Measurements from ENCODE around the gene PALM.
"Not testable (repeated sequence)": the region's sequence is repeated elsewhere in the genome, so short reads cannot be mapped to it uniquely, and the experiment has no call there.

The PALM gene

DNA sequence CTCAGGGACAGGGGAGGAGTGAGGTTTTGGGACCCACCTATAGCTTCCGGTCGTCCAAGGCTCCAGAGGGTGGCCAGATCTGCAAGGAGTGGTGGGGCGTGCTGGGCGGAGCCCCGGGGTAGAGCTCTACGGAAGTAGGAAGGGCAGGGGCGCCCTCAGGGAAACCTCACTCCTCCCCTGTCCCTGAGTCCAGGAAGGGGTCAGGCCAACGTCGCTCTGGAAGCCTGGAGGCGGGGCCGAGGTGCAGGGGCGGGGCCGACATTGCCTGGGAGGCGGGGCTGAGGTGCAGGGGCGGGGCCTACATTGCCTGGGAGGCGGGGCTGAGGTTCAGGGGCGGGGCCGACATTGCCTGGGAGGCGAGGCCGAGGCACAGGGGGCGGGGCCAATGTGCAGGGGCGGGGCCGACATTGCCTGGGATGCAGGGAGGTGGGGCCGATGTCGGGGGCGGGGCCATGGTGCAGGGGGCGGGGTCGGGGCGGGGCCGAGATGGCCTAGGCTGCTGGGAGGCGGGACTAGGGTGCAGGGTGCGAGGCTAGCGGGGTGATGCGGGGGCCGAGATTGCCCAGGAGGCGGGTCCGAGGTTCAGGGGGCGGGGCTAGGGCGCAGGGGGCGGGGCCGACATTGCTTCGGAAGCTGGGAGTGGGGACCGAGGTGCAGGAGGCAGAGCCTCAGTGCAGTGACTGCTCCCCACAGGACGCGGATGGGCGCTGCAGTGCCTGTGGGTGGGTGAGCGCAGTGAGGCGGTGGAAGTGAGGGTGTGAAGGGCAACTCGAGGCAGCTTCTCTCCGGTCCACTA lies 4.9 kb upstream of the PALM start:
- peak in 14 of 51 donors; percentile 6 to 45 (median 30) for DNase-seq

DNA sequence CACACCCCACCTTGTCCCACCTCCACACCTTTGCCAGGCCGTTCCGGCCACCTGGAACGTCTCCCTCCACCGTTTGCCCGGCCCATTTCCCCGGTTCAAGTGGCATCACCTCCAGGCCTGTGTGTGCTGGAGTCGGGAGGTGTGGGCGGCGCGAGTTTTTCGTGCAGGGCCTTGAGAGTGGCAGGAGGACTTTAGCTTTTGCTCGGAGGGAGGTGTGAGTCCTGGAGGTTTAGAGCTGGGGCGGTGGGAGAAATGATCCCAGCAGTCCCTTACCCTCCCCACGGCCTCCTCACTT lies 4.3 kb upstream of the PALM start:
- no peak for DNase-seq

DNA sequence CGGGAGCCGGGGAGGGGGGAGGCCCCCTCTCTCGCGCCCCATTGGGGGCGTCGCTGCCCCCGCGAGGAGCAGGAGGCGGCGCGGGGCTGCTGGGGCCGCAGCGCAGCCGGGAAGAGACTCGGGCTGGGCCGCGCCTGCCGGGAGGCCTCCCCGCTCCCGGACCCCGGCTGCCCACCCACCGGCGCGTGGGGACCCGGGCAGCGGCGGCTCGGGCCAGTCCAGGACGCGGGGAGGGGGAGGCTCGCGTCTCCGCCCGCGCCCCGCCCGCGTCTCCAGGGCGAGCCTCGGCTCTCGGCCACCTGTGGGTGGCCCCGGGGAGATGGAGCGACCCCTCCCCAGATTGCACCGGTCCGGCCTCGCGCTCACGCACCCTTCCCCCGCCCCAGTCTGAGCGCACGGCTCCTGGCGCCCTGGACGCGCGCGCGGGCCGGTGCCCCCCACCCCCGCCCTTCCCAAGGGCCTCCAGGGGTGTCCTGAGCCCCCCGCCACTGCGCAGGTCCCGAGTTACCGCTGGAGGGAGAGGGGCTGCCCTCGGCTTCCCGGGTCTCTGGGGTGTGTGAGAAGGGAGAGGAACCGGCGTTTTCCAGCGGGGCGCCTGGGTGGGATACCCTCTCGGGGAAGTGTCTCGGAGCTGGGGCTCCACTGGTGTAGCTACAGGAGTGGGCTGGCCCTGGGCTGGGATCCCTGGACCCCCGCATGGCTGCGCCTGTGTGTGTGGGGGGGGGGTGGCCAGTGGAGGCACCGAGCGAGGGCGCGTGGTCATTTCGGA lies 645 bp downstream of the PALM start:
- DNase-seq = peak in 1 of 51 donors; percentile 45

DNA sequence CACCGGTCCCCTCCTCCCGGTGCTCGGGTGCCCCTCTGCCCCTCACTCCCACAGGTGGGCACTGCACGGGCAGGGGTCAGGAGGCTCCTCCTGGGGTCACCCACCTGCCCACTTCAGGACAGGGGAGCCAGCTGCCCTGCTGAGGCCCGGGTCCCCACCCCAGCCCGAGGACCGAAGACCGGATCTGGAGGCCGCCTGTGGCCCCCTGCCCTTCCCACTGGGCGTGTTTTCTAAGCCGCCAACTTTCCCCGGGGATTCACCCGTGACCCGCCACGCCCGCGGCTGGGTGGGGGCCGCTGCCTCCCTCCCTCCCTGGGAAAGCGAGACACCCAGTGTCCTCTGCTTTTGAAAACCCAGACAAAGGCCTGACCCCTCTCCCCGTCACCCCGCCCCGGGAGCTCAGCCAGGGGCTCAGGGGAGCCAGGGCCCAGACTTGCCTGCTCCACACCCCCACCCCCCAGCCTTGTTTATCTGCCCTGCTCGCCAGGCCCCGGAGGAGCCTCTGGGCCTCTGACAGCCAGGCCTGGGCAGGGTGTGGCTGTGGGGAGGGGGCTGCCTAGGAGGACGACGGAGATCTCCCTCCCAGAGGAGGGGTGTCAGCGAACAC lies 1.3 kb downstream of the PALM start:
- DNase-seq = peak in 31 of 51 donors; percentile 9 to 79 (median 35)

DNA sequence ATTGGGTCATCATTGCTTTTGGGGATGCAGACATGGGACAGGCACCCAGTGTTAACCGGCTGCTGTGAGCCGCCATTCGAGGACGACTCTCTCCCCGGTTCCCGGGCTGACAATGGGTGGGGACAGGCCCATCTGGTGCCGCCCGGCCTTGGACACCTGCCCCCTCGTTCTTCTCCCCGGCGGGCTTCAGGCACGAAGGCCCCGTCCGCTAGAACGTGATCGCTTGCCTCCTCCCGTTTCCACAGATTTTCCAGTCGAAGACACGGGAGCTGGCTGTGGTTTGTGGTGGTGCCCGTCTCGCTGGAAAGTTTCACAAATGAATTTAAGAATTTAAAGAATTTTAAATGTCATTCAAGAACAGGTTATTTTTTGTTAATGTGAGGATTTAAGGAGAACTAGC lies 2.0 kb downstream of the PALM start:
- DNase-seq = peak in 3 of 51 donors; percentile 11 to 15 (median 11)

DNA sequence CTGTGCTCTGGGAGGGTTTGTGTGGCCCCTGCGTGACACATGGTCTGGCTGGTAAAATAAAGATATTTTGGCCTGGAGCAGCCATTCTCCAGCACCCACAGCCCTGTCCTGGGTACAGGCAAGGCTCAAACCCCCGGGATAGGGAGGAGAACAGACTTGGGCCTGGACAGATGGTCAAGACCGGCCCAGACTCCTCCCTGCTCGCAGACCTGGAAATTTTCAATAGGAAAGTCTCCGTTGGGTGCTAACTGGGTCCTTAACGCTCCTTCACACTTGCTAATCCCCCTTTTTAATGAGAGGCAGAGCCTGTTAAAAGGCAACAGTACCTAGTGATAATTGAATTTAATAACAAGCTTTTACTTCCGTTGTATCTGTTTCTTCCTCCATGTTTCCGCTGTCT lies 2.5 kb downstream of the PALM start:
- peak in 1 of 51 donors; percentile 15 for DNase-seq

DNA sequence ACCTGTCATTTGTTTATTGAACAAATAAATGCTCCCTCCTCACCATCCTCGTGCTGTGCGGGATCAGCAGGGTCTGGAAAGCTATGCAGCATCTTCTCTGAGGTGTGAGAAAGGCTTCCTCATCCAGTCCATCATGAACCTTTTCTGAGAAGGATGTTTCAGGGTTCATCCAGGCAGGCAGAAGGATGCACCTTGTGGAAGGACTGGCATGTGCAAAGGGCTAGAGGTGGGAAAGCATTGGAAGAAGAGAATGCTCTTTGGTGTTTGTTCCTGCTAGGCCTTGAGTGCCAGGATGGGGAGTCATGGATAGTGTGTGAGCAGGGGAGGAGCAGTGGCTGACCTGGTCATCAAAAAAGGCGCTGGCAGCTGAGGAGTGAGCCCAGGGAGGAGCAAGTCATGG lies 6.6 kb downstream of the PALM start:
- no peak for DNase-seq

DNA sequence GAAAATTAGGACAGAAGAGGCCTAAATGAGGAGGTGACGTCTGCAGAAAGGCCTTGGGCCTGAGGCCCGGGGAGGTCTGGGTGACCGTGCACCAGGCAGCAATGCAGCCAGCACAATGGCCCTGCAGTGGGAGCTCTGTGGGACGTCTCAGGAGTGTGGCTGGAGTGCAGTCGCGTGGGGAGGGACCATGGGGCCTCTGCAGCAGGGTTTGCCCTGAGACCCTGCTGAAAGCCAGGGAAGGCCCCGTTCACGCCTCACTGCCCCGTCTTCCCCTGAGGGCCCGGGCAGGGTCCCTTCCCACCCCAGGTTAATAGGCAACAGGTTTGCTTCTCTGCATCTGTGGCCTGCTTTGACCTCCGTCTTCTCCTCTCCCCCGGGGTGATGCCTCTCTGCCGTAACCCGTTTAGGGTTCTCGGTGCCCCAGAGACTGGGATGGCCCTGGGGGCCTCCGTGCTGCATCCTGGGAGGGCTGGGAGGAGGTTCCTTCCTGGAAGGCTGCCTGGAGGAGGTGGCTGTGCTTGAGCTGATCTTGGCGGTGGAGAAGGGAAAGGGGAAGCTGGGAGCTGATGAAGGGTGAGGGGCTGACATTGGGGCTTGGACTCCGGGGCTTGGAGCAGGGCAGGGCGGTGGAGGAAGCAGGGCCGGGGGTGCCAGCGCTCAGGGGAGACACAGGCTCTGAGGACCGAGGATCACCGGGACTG lies 9.7 kb downstream of the PALM start:
- DNase-seq = peak in 25 of 51 donors; percentile 9 to 80 (median 45)

DNA sequence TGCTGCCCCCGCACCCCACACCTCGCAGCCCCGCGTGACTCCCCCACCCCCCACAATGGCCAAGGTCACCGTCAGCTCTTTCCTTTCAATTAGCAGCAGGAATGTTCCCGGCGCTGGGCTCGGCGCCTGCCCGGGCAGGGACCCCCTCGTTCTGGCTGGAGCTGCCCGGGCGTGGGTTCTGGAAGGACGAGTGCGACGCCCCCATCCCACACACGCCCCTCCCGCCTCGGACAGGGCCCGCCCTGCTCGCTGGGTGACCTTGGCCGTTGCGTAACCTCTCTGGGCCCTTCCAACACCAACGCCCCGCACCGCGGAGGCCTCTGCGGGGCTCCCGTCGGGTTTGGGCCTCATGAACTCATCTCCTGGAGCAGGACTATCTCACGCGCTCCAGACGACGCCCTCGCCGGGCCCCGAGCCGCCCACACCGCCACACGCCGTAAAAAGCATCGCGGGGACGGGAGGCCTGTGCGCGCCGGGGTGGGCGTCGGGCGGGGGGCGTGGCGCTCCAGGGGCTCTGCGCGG lies 10.3 kb downstream of the PALM start:
- peak in 37 of 51 donors; percentile 14 to 81 (median 62) for DNase-seq

DNA sequence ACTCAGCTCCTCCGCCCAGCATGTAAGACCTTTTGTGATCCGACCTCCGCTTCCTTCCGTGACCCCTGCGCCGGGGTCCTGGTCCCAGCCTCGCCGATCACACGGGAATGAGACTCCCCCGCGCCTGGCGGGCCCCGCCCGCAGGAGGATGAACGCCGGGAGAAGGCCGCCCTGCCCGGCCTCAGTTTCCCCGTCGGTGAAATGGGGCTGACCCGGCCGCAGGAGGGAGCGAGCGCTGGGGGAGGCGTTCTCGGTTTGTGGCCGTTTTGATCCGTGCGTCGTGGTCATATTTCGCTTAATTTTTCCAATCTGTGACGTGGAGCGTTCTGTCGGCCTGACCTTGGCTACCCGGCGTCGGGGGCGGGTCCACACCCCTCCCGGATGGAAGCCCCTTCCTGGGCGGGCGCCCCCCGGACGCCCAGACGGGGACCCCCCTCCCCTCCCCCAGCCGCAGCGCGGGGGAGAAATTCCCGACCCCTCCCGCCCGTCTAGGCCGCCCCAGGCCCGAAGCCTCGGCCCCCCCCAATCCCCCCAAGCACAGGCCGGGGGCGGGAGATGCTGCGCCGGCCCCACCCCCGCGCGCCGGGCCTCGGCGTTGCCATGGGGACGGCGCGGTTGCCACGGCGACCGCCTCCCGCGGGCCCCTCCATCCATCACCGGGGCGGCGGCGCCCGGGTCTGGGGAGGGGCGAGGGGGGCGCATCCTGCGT lies 11.1 kb downstream of the PALM start:
- DNase-seq = peak in 34 of 51 donors; percentile 17 to 74 (median 50)

DNA sequence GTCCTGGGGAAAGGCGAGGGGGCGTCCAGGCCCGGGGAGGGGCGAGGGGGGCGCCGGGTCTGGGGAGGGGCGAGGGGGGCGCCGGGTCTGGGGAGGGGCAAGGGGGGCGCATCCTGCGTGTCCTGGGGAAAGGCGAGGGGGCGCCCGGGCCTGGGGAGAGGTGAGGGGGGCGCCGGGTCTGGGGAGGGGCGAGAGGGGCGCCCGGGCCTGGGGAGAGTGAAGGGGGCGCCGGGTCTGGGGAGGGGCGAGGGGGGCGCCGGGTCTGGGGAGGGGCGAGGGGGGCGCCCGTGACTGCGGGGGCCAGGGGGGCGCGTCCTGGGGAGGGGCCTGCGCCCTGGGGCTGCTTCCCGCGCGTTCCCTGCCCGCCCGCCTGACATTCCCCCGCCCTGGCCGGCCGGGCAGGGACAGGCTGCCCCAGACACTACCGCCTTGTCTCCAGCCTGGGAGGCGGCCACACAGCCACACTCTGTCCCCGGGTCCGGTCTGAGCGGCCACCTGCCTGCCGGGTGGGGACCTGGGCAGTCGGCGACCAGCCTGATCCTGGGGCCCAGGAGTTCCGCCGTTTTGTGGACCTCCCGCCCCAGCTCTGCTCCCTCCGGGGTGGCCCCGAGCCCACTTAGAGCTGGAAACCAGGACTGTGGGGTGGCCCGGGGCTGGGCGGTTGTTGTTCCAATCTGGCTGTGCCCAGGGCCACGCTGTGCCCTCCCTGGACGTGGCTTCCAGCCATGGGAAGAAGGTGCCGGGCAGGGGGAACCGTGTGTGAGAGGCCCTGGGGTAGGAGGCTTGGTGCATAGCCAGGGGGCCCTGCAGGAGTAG lies 11.8 kb downstream of the PALM start:
- DNase-seq = peak in 45 of 51 donors; percentile 23 to 87 (median 66)

DNA sequence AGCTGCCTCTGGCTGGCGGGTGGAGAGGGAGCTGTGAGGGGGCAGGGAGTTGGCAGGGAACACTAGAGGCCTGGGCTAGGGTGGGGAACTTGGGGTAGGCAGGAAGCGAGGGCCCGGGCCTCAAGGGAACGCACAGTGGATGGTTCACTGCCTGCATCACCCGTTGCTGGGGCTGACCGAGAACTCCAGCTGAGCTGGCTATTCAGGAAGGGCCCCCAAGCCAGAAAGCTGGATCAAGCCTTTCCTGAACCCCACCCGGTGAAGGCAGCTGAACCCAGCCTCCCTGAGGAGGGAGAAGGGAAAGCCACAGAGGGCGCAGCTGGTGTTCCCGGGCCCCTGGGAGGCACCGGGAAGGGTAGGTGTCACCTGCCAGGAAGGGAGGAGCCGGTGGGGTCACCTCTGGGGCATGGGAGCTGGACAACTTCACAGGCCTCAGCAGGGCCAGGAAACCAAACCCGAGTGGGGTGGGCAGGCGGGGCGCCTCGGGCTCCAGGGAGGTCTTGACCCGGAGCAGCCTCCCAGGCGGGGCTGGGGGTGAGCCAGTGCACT lies 13.9 kb downstream of the PALM start:
- peak in 2 of 51 donors; percentile 8 to 18 for DNase-seq

DNA sequence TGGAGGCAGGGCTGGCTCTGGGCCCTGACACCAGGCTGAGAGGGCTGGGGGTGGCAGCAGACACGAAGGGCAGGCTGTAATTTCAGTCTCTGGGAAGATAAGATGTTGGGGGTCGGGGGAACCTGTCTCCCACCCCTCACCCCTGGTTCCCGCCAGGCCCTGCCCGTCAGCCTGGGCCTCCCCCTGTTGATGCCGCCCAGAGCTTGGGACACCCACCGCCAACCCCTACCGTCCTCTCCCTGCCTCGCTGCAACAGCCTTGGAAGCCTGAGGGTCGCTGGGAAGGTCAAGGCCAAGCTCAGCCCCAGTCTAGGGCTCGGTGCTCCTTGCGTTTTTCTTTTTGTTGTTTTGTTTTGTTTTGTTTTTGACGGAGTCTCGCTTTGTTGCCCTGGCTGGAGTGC lies 14.5 kb downstream of the PALM start:
- DNase-seq = no peak

DNA sequence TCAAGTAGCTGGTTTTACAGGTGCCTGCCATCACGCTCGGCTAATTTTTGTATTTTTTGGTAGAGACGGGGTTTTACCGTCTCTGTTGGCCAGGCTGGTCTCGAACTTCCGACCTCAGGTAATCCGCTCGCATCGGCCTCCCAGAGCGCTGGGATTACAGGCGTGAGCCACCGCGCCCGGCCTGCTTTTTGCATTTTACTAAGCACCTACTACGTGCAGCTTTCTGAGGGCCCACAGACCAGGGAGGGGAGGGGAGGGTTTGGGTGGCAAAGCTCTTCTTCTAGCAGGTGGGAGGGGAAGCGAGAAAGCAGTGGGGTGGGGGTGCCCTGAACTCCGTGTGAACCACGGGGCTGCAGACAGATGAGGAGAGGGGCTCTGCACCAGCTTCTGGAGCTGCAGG lies 15.0 kb downstream of the PALM start:
- DNase-seq = no peak

DNA sequence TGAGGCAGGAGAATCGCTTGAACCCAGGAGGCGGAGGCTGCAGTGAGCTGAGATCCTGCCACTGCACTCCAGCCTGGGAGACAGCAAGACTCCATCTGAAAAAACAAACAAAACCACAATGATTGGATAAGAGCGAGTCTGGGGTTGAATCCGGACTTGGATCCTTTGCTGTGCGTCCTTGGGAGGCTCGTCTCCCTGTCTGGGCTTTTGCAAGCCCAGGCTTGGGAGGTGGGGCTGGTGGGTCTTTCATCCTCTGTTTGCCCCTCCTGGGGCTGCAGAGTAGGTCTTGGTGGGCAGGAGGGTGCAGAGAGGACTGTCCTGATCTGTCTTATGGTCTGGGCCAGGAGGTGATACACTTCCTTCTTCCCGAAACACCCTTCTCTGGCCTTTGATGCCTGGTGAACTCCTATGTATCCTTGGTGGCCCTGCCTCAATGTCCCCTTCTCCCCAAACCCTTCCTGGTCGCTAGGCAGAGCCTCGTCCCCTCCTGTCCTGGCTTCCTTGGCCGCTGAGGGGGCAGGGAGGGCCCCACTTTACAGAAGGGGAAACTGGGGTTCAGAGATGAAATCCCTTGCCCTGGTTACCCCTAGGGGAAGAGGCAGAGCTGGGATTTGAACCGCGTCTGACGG lies 16.8 kb downstream of the PALM start:
- no peak for DNase-seq

DNA sequence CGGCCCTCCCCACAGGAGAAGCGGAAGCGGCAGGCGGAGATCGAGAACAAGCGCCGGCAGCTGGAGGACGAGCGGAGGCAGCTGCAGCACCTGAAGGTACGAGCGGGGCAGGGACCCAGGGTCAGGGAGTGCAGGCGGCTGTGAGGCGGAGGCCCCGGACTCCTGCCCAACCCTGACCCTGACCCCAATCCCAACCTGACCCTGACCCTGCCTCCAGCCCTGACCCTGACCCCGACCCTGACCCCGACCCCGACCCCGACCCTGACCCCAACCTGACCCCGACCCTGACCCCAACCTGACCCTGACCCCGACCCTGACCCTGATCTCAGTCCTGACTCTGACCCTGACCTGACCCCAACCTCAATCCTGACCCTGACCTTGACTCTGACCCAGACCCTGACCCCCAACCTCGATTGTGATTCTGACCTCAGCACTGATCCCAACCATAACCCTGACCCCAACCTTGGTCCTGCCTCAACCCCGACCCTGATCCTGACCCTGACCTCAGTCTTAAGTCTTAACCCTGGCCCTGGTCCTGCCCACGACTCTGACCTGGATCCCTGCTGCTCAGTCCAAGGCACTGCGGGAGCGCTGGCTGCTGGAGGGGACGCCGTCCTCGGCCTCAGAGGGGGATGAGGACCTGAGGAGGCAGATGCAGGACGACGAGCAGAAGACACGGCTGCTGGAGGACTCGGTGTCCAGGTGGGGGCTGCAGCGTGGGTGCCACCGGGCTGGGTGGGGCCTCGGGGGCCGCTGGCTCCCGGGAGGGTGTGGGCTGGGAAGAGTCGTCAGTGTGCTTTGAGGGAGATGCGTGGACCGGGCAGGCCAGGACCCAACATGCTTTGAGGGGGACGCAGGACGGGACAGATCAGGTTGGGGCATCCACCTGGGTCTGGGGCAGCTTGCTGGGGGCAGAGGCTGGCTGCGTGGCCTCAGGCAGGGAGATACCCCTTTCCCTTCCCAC lies 18.5 kb downstream of the PALM start:
- DNase-seq = peak in 1 of 51 donors; percentile 17

DNA sequence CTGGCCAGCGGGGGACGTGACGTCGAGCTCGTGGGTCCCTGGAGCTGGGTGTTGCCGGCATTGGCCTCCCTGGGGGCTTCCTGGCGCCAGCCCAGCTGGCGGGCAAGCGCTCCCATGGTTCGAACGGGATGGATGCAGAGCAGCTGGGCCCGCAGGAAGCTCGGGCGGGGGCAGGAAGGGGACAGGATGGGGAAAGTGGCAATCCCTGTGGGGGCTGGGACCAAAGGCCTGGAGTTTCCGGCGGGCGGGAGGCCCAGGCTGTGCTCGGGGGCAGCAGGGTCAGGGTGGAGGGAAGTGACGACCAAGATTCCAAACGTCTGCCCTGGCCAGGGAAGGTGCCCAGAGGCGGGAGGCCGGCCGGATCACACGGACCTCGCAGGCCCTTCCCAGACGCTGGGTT lies 19.3 kb downstream of the PALM start:
- DNase-seq = no peak

DNA sequence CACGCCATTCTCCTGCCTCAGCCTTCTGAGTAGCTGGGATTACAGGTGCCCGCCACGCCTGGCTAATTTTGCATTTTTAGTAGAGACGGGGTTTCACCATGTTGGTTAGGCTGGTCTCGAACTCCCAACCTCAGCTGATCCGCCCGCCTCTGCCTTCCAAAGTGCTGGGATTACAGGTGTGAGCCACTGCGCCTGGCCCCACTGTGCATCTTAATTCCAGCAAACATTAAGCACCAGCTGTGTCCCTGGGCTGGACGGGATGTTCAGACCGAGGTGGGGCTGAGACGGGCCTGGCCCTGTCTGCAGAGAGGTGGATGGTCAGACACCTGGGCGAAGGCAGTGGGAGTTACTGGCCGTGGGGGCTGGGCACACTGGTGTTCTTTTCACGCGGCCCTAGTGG lies 20.8 kb downstream of the PALM start:
- not testable (repeated sequence) for DNase-seq
